Vagina (tissue), 2 donors: ENCODE measurements around the gene LPP.

ENCODE experiments used
- POLR2A ChIP-seq, 2 donors: fragments of 450-650 bp; IDR thresholded peaks; one replicate each; pipeline ENCODE4 v1.6.1; 2017; ENCODE audit warnings: antibody characterized with exemption in 2 of 2, mild to moderate bottlenecking in 2 of 2, moderate library complexity in 2 of 2
- POLR2AphosphoS5 ChIP-seq, 2 donors: sonication (generic); formaldehyde crosslinking; IDR thresholded peaks; one replicate each; pipeline ENCODE4 v1.9.0; 2017; ENCODE audit warnings: antibody characterized with exemption in 2 of 2, mild to moderate bottlenecking in 2 of 2, low read depth in 1 of 2; ENCODE audit not compliant: insufficient read depth in 1 of 2
- TF ChIP-seq, protein P1 (sequence below), 3 experiments: fragments of 450-650 bp in 2 of 3; fragments of 200-600 bp in 1 of 3; sonication (generic) in 1 of 3; IDR thresholded peaks; one replicate each; pipeline ENCODE4 v1.5.1; 2017 to 2019; ENCODE audit warnings: antibody characterized with exemption in 3 of 3, mild to moderate bottlenecking in 2 of 3, moderate library complexity in 2 of 3

DNA sequence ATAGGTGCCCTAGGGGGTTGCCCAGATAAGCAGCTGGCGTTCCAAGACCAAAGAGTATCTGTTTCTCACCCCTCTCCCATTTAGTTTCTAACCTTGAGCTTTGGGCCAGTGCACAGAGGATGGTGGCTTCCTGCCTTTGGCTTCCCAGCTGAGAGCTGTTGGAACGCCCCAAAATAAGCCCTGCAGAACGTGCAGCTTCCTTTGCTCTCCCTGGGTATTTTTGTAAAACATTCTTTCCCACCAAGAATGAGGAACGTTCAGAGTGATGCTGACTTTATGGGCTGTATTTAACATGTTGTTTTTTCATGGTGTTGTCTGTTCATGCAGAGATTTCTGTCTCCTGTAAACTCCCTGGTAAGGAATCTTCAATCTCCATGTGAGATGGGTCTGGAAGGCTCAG lies 63.8 kb downstream of the LPP start:
- TF ChIP-seq, protein P1, sequence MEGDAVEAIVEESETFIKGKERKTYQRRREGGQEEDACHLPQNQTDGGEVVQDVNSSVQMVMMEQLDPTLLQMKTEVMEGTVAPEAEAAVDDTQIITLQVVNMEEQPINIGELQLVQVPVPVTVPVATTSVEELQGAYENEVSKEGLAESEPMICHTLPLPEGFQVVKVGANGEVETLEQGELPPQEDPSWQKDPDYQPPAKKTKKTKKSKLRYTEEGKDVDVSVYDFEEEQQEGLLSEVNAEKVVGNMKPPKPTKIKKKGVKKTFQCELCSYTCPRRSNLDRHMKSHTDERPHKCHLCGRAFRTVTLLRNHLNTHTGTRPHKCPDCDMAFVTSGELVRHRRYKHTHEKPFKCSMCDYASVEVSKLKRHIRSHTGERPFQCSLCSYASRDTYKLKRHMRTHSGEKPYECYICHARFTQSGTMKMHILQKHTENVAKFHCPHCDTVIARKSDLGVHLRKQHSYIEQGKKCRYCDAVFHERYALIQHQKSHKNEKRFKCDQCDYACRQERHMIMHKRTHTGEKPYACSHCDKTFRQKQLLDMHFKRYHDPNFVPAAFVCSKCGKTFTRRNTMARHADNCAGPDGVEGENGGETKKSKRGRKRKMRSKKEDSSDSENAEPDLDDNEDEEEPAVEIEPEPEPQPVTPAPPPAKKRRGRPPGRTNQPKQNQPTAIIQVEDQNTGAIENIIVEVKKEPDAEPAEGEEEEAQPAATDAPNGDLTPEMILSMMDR (IDR thresholded peaks at IDR 0.05) = no peak
- no peak for TF ChIP-seq POLR2A (IDR thresholded peaks at IDR 0.05)
- no peak for TF ChIP-seq POLR2AphosphoS5 (IDR thresholded peaks at IDR 0.05; ENCODE audit: insufficient read depth in 1 of 2, low read depth in 1 of 2)
